HK-2 (cell line): ENCODE measurements around the gene PHOX2B.

Experiments used
- DNase-seq: peaks from one replicate; pipeline ENCODE4 v3.0.0-alpha.2; 2018; ENCODE audit not compliant: unreplicated experiment

Gene PHOX2B

GRCh38 chr4:41748571-41749475 lies at the start of gene PHOX2B:
Gene PHOX2B, minus strand, starts transcription at chr4:41748725. Its CDS starts 115 bp downstream, at chr4:41748610.
- no peak for DNase-seq

- DNase-seq, result no peak
Measured at GRCh38 chr4:41797260-41797659, 48.7 kb upstream of the PHOX2B start.

GRCh38 chr4:41796545-41797210 lies 48.2 kb upstream of the PHOX2B start:
- DNase-seq, result no peak

- DNase-seq, result no peak
Measured at GRCh38 chr4:41795796-41796385, 47.4 kb upstream of the PHOX2B start.

GRCh38 chr4:41792166-41792565 lies 43.6 kb upstream of the PHOX2B start:
- no peak for DNase-seq

GRCh38 chr4:41791557-41791956 lies 43.0 kb upstream of the PHOX2B start:
- DNase-seq, result no peak

GRCh38 chr4:41787931-41788330 lies 39.4 kb upstream of the PHOX2B start:
- no peak for DNase-seq

GRCh38 chr4:41785665-41786064 lies 37.1 kb upstream of the PHOX2B start:
- DNase-seq, result no peak

- DNase-seq, result no peak
Measured at GRCh38 chr4:41784191-41784979, 35.9 kb upstream of the PHOX2B start.

GRCh38 chr4:41776466-41776865 lies 27.9 kb upstream of the PHOX2B start:
- DNase-seq, result no peak

GRCh38 chr4:41763729-41764128 lies 15.2 kb upstream of the PHOX2B start:
- DNase-seq, result no peak

GRCh38 chr4:41758884-41759283 lies 10.4 kb upstream of the PHOX2B start:
- DNase-seq, result no peak

GRCh38 chr4:41757521-41758156 lies 9.1 kb upstream of the PHOX2B start:
- DNase-seq, result no peak

GRCh38 chr4:41753942-41754341 lies 5.4 kb upstream of the PHOX2B start:
- DNase-seq, result no peak

- DNase-seq, result no peak
Measured at GRCh38 chr4:41752081-41752836, 3.7 kb upstream of the PHOX2B start.

- DNase-seq, result no peak
Measured at GRCh38 chr4:41751449-41752061, 3.0 kb upstream of the PHOX2B start.

- DNase-seq, result no peak
Measured at GRCh38 chr4:41750626-41751448, 2.3 kb upstream of the PHOX2B start.

- no peak for DNase-seq
Measured at GRCh38 chr4:41750121-41750625, 1.6 kb upstream of the PHOX2B start.

- DNase-seq, result no peak
Measured at GRCh38 chr4:41749631-41750039, 1.1 kb upstream of the PHOX2B start.
